Measurements from ENCODE around the gene MSH2.
"Not testable (repeated sequence)": the region's sequence is repeated elsewhere in the genome, so short reads cannot be mapped to it uniquely, and the experiment has no call there.

MSH2 gene

GRCh38 chr2:47493317-47494035 is 90.5 kb downstream of the MSH2 start:
- no peak for DNase-seq (ENCODE audit: low read depth)
- H3K4me3 ChIP-seq (ENCODE audit: low read length) = no peak overlapping the region
- no peak for TF ChIP-seq CTCF (conservative IDR thresholded peaks at IDR 0.05; ENCODE audit: low read length)

- no peak for TF ChIP-seq CTCF (conservative IDR thresholded peaks at IDR 0.05; ENCODE audit: low read length)
- DNase-seq (ENCODE audit: low read depth) = no peak
- no peak overlapping the region for H3K4me3 ChIP-seq (ENCODE audit: low read length)
Observed at GRCh38 chr2:47494267-47495130, 91.5 kb downstream of the MSH2 start.

GRCh38 chr2:47497843-47498460 is 95.0 kb downstream of the MSH2 start:
- H3K4me3 ChIP-seq (ENCODE audit: low read length) = no peak overlapping the region

GRCh38 chr2:47499093-47499492 is 96.1 kb downstream of the MSH2 start:
- no peak for DNase-seq (ENCODE audit: low read depth)
- H3K4me3 ChIP-seq (ENCODE audit: low read length) = no peak overlapping the region
- no peak for TF ChIP-seq CTCF (conservative IDR thresholded peaks at IDR 0.05; ENCODE audit: low read length)

More at GRCh38 chr2:47497843-47498460, 95.0 kb downstream of the MSH2 start:
- DNase-seq (ENCODE audit: low read depth) = no peak
- no peak for TF ChIP-seq CTCF (conservative IDR thresholded peaks at IDR 0.05; ENCODE audit: low read length)

GRCh38 chr2:47499621-47500309 is 96.8 kb downstream of the MSH2 start:
- TF ChIP-seq CTCF (conservative IDR thresholded peaks at IDR 0.05; ENCODE audit: low read length) = no peak
- no peak overlapping the region for H3K4me3 ChIP-seq (ENCODE audit: low read length)
- DNase-seq (ENCODE audit: low read depth) = no peak

- no peak overlapping the region for H3K4me3 ChIP-seq (ENCODE audit: low read length)
- no peak for TF ChIP-seq CTCF (conservative IDR thresholded peaks at IDR 0.05; ENCODE audit: low read length)
- peak; percentile 48 for DNase-seq (ENCODE audit: low read depth)
Observed at GRCh38 chr2:47501374-47502200, 98.6 kb downstream of the MSH2 start.

GRCh38 chr2:47502498-47502897 is 99.5 kb downstream of the MSH2 start:
- not testable (repeated sequence) for H3K4me3 ChIP-seq (ENCODE audit: low read length)

More at GRCh38 chr2:47502498-47502897, 99.5 kb downstream of the MSH2 start:
- DNase-seq (ENCODE audit: low read depth) = not testable (repeated sequence)
